Loucy (cell line): ENCODE measurements around the gene FRMD4A.

Experiments
- H2AFZ ChIP-seq: fragments of 200-600 bp; sonication (generic); 2 replicates; pipeline ENCODE4 v1.6.0; 2016; ENCODE audit warnings: antibody characterized with exemption, mild to moderate bottlenecking, low read length, moderate library complexity
- H3F3A ChIP-seq: fragments of 200-600 bp; 2 replicates; pipeline ENCODE4 v1.6.0; 2016; ENCODE audit warnings: antibody characterized with exemption, low read depth, mild to moderate bottlenecking
- H3K27me3 ChIP-seq: fragments of 200-600 bp; sonication (generic); 2 replicates; pipeline ENCODE4 v1.6.1; 2014; ENCODE audit warnings: low read length, mild to moderate bottlenecking; ENCODE audit not compliant: insufficient read depth, poor library complexity, severe bottlenecking
- H3K36me3 ChIP-seq: fragments of 200-600 bp; sonication (generic); 2 replicates; pipeline ENCODE4 v1.6.1; 2016; ENCODE audit warnings: low read length; ENCODE audit not compliant: insufficient read depth
- H3K4me1 ChIP-seq: fragments of 200-600 bp; sonication (generic); 2 replicates; pipeline ENCODE4 v1.5.1; 2014; ENCODE audit warnings: low read length, mild to moderate bottlenecking; ENCODE audit not compliant: insufficient read depth, poor library complexity, severe bottlenecking
- H3K4me2 ChIP-seq: fragments of 200-600 bp; sonication (generic); 2 replicates; pipeline ENCODE4 v1.6.0; 2014; ENCODE audit warnings: antibody characterized with exemption, low read length, low read depth, mild to moderate bottlenecking; ENCODE audit not compliant: poor library complexity, severe bottlenecking
- H3K4me3 ChIP-seq: fragments of 200-600 bp; sonication (generic); 2 replicates; pipeline ENCODE4 v1.5.1; 2014; ENCODE audit warnings: low read length, mild to moderate bottlenecking, mixed read lengths; ENCODE audit not compliant: poor library complexity, severe bottlenecking
- H3K79me2 ChIP-seq: fragments of 200-600 bp; sonication (generic); 2 replicates; pipeline ENCODE4 v1.6.1; 2014; ENCODE audit warnings: low read length; ENCODE audit not compliant: insufficient read depth
- H3K9ac ChIP-seq: fragments of 200-600 bp; sonication (generic); 2 replicates; pipeline ENCODE4 v1.6.0; 2014; ENCODE audit warnings: mild to moderate bottlenecking, low read depth, low read length, moderate library complexity; ENCODE audit not compliant: poor library complexity, severe bottlenecking
- H3K9me2 ChIP-seq: fragments of 200-600 bp; sonication (generic); replicated peaks from 2 replicates; pipeline ENCODE4 v1.6.1; 2016; ENCODE audit warnings: low read depth, low read length, mixed read lengths
- H3K9me3 ChIP-seq: fragments of 200-600 bp; sonication (generic); 2 replicates; pipeline ENCODE4 v1.6.1; 2014; ENCODE audit warnings: mild to moderate bottlenecking, antibody characterized with exemption, low read length, low read depth; ENCODE audit not compliant: insufficient read depth
- H4K20me1 ChIP-seq: fragments of 200-600 bp; sonication (generic); 2 replicates; pipeline ENCODE4 v1.6.0; 2014; ENCODE audit warnings: antibody characterized with exemption, low read length, mild to moderate bottlenecking; ENCODE audit not compliant: insufficient read depth, poor library complexity, severe bottlenecking
- CTCF ChIP-seq: fragments of 200-600 bp; sonication (generic); conservative IDR thresholded peaks from 2 replicates; pipeline ENCODE4 v1.5.1; 2014; ENCODE audit warnings: mild to moderate bottlenecking, antibody characterized with exemption, low read length
- EZH2phosphoT487 ChIP-seq: fragments of 200-600 bp; IDR thresholded peaks from 2 replicates; pipeline ENCODE4 v1.6.1; 2018; ENCODE audit warnings: antibody characterized with exemption, mild to moderate bottlenecking, moderate library complexity, borderline replicate concordance

The FRMD4A gene

GRCh38 chr10:13773496-13774170, 557.1 kb downstream of the FRMD4A start:
- no peak for TF ChIP-seq EZH2phosphoT487
- no peak for TF ChIP-seq CTCF
- no peaks in the 10 kb centered on the region for H4K20me1 ChIP-seq
- no peaks in the 10 kb centered on the region for H3F3A ChIP-seq
- no peak overlapping the region for H3K9ac ChIP-seq
- H3K36me3 ChIP-seq = no peaks in the 10 kb centered on the region
- no peaks in the 10 kb centered on the region for H3K9me2 ChIP-seq
- no peaks in the 10 kb centered on the region for H3K9me3 ChIP-seq
- H2AFZ ChIP-seq = no peak overlapping the region
- H3K4me3 ChIP-seq = no peak overlapping the region
- no peaks in the 10 kb centered on the region for H3K4me1 ChIP-seq
- no peaks in the 10 kb centered on the region for H3K79me2 ChIP-seq
- H3K4me2 ChIP-seq = no peak overlapping the region
- H3K27me3 ChIP-seq = no peaks in the 10 kb centered on the region

DNA sequence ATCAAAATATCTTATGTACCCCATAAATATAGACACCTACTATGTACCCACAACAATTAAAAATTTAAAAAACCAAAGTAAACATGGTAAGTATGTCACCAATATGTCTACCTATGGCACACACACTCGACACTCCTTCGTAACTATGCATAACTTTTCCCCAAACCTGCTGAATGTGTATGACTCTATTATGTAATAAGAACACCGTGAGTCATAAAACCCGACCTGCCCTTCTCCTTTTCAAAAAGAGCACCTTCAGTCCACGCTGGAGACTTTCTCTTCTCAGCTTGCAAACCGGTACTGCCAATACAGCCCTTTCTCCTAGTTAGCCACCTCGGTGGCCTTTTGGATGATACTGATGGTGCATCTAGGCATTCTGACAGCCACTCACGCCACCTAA, 557.7 kb downstream of the FRMD4A start:
- H3K9me3 ChIP-seq = no peaks in the 10 kb centered on the region
- TF ChIP-seq CTCF = no peak
- TF ChIP-seq EZH2phosphoT487 = no peak
- H2AFZ ChIP-seq = no peak overlapping the region
- H3K27me3 ChIP-seq = no peaks in the 10 kb centered on the region
- no peaks in the 10 kb centered on the region for H3K4me1 ChIP-seq
- no peaks in the 10 kb centered on the region for H3K9me2 ChIP-seq
- no peaks in the 10 kb centered on the region for H3K79me2 ChIP-seq
- no peak overlapping the region for H3K4me3 ChIP-seq
- no peaks in the 10 kb centered on the region for H3K36me3 ChIP-seq
- H3K9ac ChIP-seq = no peak overlapping the region
- H3K4me2 ChIP-seq = no peak overlapping the region
- H4K20me1 ChIP-seq = no peaks in the 10 kb centered on the region
- H3F3A ChIP-seq = no peaks in the 10 kb centered on the region

DNA sequence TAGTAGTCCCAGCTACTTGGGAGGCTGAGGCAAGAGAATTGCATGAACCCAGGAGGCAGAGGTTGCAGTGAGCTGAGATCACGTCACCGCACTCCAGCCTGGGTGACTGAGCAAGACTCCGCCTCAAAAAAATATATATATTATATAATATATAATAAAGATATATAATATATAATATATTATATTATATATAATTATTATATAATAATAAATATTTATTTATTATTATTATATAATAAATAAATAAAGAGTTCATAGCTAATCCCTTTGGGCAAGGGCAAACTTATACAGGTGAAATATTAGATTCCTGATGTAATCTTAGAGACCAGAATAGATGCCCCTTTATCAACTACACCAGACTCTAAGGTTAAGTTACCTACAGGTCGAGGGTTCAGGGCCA, 558.7 kb downstream of the FRMD4A start:
- H3K27me3 ChIP-seq = no peaks in the 10 kb centered on the region

More for the DNA sequence above, 558.7 kb downstream of the FRMD4A start:
- no peak overlapping the region for H3K9ac ChIP-seq
- no peak overlapping the region for H2AFZ ChIP-seq
- no peaks in the 10 kb centered on the region for H4K20me1 ChIP-seq
- H3K9me3 ChIP-seq = no peaks in the 10 kb centered on the region
- no peak overlapping the region for H3K4me3 ChIP-seq
- H3K9me2 ChIP-seq = no peaks in the 10 kb centered on the region
- no peaks in the 10 kb centered on the region for H3K4me1 ChIP-seq
- no peaks in the 10 kb centered on the region for H3F3A ChIP-seq
- H3K79me2 ChIP-seq = no peaks in the 10 kb centered on the region
- no peak overlapping the region for H3K4me2 ChIP-seq
- no peak for TF ChIP-seq EZH2phosphoT487
- no peak for TF ChIP-seq CTCF
- no peaks in the 10 kb centered on the region for H3K36me3 ChIP-seq
